ENCODE data around the gene CHCHD10. TPM values are rescaled to one million over a fixed set of nuclear protein-coding genes. Genes with fewer than 3 reads are reported as not detected.

Gene CHCHD10
- total RNA-seq, 2 experiments from 2014 or later, result 62.4 to 63.2 TPM

- CTCF ChIA-PET, result no interaction called here
- DNase-seq, result no peak
- H3K4me3 Mint-ChIP-seq, result no peak overlapping the region
- H3K27me3 Mint-ChIP-seq, result no peaks in the 10 kb centered on the region
- H3K4me1 Mint-ChIP-seq, result peaks cover 7% of the 10 kb centered on the region
- no peak overlapping the region for H3K27ac Mint-ChIP-seq
- no peaks in the 10 kb centered on the region for H3K9me3 Mint-ChIP-seq
- H3K36me3 Mint-ChIP-seq (ENCODE audit: low read depth), result peaks cover 42% of the 10 kb centered on the region
- POLR2A ChIA-PET, result no interaction called here
Observed at GRCh38 chr22:23796461-23796860, 28.7 kb upstream of the CHCHD10 start.

DNA sequence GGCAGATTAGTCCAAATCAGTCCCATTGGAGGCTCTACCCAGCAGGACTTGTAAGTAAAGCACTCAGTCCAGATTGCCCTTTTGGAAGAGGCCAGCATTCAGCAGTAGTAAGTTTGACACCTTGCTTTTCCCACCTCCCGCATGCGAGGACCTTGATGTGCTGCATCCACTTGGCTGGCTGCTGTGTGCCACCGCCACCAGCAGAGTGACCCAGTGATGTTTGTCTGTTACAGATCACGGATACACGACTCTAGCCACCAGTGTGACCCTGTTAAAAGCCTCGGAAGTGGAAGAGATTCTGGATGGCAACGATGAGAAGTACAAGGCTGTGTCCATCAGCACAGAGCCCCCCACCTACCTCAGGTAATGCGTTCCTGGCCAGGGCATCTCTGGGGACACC is 25.6 kb upstream of the CHCHD10 start:
- CTCF ChIA-PET, result no interaction called here
- Mint-ChIP-seq H3K27me3 (no peaks in the 10 kb centered on the region), H3K9me3 (no peaks in the 10 kb centered on the region), H3K36me3 (ENCODE audit: low read depth) (peaks cover 32% of the 10 kb centered on the region), H3K4me1 (peaks cover 23% of the 10 kb centered on the region), H3K4me3 (no peak overlapping the region), H3K27ac (no peak overlapping the region)
- DNase-seq, result no peak
- POLR2A ChIA-PET, result no interaction called here

DNA sequence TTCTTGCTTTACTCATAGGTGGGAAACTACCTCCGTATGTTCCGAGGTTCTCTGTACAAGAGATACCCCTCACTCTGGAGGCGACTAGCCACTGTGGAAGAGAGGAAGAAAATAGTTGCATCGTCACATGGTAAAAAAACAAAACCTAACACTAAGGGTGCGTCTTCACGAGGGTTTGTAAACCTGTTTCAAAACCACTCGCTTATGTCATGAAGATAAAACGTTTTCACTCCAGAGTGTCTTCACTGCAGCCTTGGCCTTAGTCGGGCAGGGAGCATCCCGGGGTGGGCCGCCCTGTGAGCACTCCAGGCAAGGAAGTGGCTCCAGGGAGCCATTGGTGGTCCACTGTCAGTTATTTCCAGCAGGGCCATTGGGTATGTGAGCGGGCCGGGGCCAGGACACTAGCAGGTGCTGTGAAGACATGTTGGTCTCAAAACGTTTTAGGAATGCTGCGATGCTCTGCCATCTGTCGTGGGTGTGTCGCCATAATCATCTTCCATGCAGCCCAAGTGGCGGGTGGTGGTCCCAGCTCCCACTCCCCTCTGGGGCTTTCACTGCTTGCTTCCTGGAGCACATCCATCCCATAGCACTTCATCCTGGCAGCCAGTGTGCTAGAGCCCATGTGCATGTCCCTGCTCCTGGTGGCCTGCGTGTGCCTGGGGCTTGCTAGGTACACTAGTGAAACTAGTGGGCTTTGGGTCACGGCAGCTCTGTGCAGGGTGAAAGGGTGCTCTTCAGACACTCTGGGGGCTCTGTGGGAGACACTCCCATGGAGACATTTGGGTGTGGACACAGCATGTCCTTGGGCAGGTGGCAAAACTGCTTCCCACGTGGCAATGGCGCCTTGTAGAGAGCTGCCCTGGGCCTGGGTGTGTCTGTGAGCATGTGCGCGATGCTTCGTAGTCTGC is 24.2 kb upstream of the CHCHD10 start:
- Mint-ChIP-seq H3K27ac (no peak overlapping the region), H3K36me3 (ENCODE audit: low read depth) (peaks cover 27% of the 10 kb centered on the region)
- POLR2A ChIA-PET, result interaction anchor here (1.0 kb wide), 1 partner anchor 26 kb away, joined by 3 read pairs; no protein-coding TSS in a partner anchor

GRCh38 chr22:23790819-23791737 is 23.3 kb upstream of the CHCHD10 start:
- Mint-ChIP-seq H3K27me3 (no peaks in the 10 kb centered on the region), H3K9me3 (no peaks in the 10 kb centered on the region), H3K4me3 (no peak overlapping the region), H3K36me3 (ENCODE audit: low read depth) (peaks cover 20% of the 10 kb centered on the region), H3K4me1 (peaks cover 38% of the 10 kb centered on the region), H3K27ac (no peak overlapping the region)
- ChIA-PET POLR2A (interaction anchor here (1.0 kb wide), 1 partner anchor 25 kb away, joined by 3 read pairs; no protein-coding TSS in a partner anchor), CTCF (no interaction called here)
- no peak for DNase-seq

More for the DNA sequence above, 24.2 kb upstream of the CHCHD10 start:
- no peak for DNase-seq
- CTCF ChIA-PET, result no interaction called here
- Mint-ChIP-seq H3K27me3 (no peaks in the 10 kb centered on the region), H3K4me1 (peaks cover 31% of the 10 kb centered on the region), H3K4me3 (no peak overlapping the region), H3K9me3 (no peaks in the 10 kb centered on the region)

GRCh38 chr22:23789638-23790037 is 21.9 kb upstream of the CHCHD10 start:
- no peak for DNase-seq
- no peak overlapping the region for H3K4me3 Mint-ChIP-seq
- no peaks in the 10 kb centered on the region for H3K27me3 Mint-ChIP-seq
- H3K27ac Mint-ChIP-seq, result no peak overlapping the region
- peaks cover 40% of the 10 kb centered on the region for H3K4me1 Mint-ChIP-seq
- peaks cover 17% of the 10 kb centered on the region for H3K36me3 Mint-ChIP-seq (ENCODE audit: low read depth)
- ChIA-PET POLR2A (interaction anchor here (1.2 to 3.6 kb wide), 3 partner anchors 22 to 68 kb away, joined by 3 to 14 read pairs (median 4); partner anchors contain the start of gene SLC2A11), CTCF (interaction anchor here (0.7 kb wide), 1 partner anchor 19 kb away, joined by 4 read pairs; no protein-coding TSS in a partner anchor)
- no peaks in the 10 kb centered on the region for H3K9me3 Mint-ChIP-seq

- Mint-ChIP-seq H3K9me3 (no peaks in the 10 kb centered on the region), H3K4me1 (peaks cover 44% of the 10 kb centered on the region), H3K27ac (no peak overlapping the region), H3K27me3 (no peaks in the 10 kb centered on the region), H3K36me3 (ENCODE audit: low read depth) (peaks cover 17% of the 10 kb centered on the region), H3K4me3 (no peak overlapping the region)
- no peak for DNase-seq
- ChIA-PET POLR2A (interaction anchor here (1.2 to 3.6 kb wide), 3 partner anchors 23 to 69 kb away, joined by 3 to 14 read pairs (median 4); partner anchors contain the start of gene SLC2A11), CTCF (interaction anchor here (0.7 kb wide), 1 partner anchor 19 kb away, joined by 4 read pairs; no protein-coding TSS in a partner anchor)
Observed at GRCh38 chr22:23789121-23789520, 21.3 kb upstream of the CHCHD10 start.

DNA sequence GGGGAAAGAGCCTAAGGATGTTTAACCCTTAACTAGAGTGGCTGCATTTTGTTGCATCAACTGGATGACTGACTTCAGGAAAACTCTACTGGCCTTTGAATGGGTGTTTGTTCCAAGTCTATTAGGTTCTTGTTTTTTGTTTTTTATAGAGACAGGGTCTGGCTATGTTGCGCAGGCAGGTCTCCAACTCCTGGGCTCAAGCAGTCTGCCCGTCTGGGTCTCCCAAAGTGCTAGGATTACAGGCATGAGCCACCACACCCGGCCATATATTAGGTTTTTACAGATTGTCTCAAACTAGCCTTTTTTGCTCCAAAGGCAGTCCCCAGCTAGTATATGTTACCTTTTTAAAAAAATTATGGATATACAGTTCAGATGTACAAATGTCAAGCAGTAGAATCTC is 20.1 kb upstream of the CHCHD10 start:
- POLR2A ChIA-PET, result interaction anchor here (1.2 to 3.6 kb wide), 6 partner anchors 21 to 106 kb away, joined by 3 to 14 read pairs (median 4); partner anchors contain the start of genes MIF and SLC2A11
- Mint-ChIP-seq H3K36me3 (ENCODE audit: low read depth) (peaks cover 11% of the 10 kb centered on the region), H3K27me3 (no peaks in the 10 kb centered on the region), H3K4me3 (peak overlapping the region; percentile 88), H3K27ac (peak overlapping the region; percentile 91), H3K4me1 (peaks cover 44% of the 10 kb centered on the region), H3K9me3 (no peaks in the 10 kb centered on the region)
- DNase-seq, result no peak
- CTCF ChIA-PET, result interaction anchor here (0.6 to 1.4 kb wide), 3 partner anchors 13 to 70 kb away, joined by 3 to 4 read pairs (median 4); partner anchors contain the start of gene CHCHD10

- H3K27ac Mint-ChIP-seq, result peak overlapping the region; percentile 91
- H3K36me3 Mint-ChIP-seq (ENCODE audit: low read depth), result peaks cover 8% of the 10 kb centered on the region
- peaks cover 42% of the 10 kb centered on the region for H3K4me1 Mint-ChIP-seq
- ChIA-PET POLR2A (interaction anchor here (0.5 to 3.6 kb wide), 10 partner anchors 12 to 223 kb away, joined by 3 to 17 read pairs (median 4); partner anchors contain the start of genes CABIN1, MIF and SLC2A11), CTCF (interaction anchor here (0.5 to 1.4 kb wide), 4 partner anchors 12 to 69 kb away, joined by 3 to 6 read pairs (median 4); partner anchors contain the start of gene CHCHD10)
- H3K4me3 Mint-ChIP-seq, result peak overlapping the region; percentile 88
- no peaks in the 10 kb centered on the region for H3K9me3 Mint-ChIP-seq
- H3K27me3 Mint-ChIP-seq, result no peaks in the 10 kb centered on the region
- DNase-seq, result no peak
Observed at GRCh38 chr22:23787600-23787896, 19.8 kb upstream of the CHCHD10 start.

DNA sequence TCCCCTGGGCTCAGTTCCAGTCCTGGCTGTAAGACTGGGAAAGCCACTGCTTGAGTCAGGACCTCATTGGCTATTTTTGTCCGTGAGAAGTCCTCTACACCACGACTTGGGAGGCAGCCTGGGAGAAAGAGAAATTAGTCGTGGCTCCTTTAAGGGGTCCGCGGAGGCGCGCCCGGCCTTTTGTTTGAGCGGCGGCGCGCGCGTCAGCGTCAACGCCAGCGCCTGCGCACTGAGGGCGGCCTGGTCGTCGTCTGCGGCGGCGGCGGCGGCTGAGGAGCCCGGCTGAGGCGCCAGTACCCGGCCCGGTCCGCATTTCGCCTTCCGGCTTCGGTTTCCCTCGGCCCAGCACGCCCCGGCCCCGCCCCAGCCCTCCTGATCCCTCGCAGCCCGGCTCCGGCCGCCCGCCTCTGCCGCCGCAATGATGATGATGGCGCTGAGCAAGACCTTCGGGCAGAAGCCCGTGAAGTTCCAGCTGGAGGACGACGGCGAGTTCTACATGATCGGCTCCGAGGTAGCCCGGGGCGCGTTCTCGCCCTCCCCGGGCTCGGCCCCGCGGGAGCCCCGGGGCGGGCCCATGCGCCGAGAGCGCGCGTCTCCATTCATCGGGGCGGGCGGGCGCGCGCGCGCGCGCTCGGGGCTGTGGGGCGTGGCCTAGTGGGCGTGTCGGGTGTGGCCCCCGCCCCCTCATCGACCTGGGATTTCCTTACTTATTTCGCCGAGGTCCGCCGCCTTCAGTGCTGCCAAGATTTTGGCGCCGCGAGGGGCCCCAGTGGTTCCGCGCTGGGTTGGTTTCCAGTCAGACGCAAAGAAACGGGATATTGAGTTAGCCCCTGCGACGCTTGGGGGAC is 19.2 kb upstream of the CHCHD10 start, which contains the start of gene SMARCB1:
TSS of gene SMARCB1 (plus strand) at position 215 of the 848 bp plus-strand sequence. CDS start at position 419, 204 bp downstream.
- peaks cover 3% of the 10 kb centered on the region for H3K36me3 Mint-ChIP-seq (ENCODE audit: low read depth)
- no peaks in the 10 kb centered on the region for H3K9me3 Mint-ChIP-seq
- CTCF ChIA-PET, result interaction anchor here (0.5 to 1.4 kb wide), 4 partner anchors 12 to 57 kb away, joined by 3 to 9 read pairs (median 5); partner anchors contain the start of gene CHCHD10
- peaks cover 37% of the 10 kb centered on the region for H3K4me1 Mint-ChIP-seq
- no peaks in the 10 kb centered on the region for H3K27me3 Mint-ChIP-seq
- peak within 1 kb of the TSS; percentile 91 for H3K27ac Mint-ChIP-seq
- peak; percentile 92 for DNase-seq
- H3K4me3 Mint-ChIP-seq, result peak within 1 kb of the TSS; percentile 88
- POLR2A ChIA-PET, result interaction anchor here (0.5 to 3.6 kb wide), 15 partner anchors 12 to 224 kb away, joined by 3 to 17 read pairs (median 4); partner anchors contain the start of genes CABIN1, MIF and SLC2A11

GRCh38 chr22:23786261-23786710 is 18.5 kb upstream of the CHCHD10 start:
- peaks cover 37% of the 10 kb centered on the region for H3K4me1 Mint-ChIP-seq
- peaks cover 3% of the 10 kb centered on the region for H3K36me3 Mint-ChIP-seq (ENCODE audit: low read depth)
- peak overlapping the region; percentile 91 for H3K27ac Mint-ChIP-seq
- ChIA-PET POLR2A (interaction anchor here (0.8 to 2.4 kb wide), 7 partner anchors 11 to 225 kb away, joined by 3 to 17 read pairs (median 4); partner anchors contain the start of gene CABIN1), CTCF (interaction anchor here (0.6 to 1.1 kb wide), 2 partner anchors 16 to 57 kb away, joined by 3 to 9 read pairs; no protein-coding TSS in a partner anchor)
- no peak for DNase-seq
- H3K4me3 Mint-ChIP-seq, result peak overlapping the region; percentile 88
- no peaks in the 10 kb centered on the region for H3K9me3 Mint-ChIP-seq
- H3K27me3 Mint-ChIP-seq, result no peaks in the 10 kb centered on the region

GRCh38 chr22:23784215-23784732 is 16.5 kb upstream of the CHCHD10 start:
- no peaks in the 10 kb centered on the region for H3K27me3 Mint-ChIP-seq
- ChIA-PET CTCF (no interaction called here), POLR2A (no interaction called here)
- H3K27ac Mint-ChIP-seq, result peak overlapping the region; percentile 3
- H3K36me3 Mint-ChIP-seq (ENCODE audit: low read depth), result no peaks in the 10 kb centered on the region
- peaks cover 29% of the 10 kb centered on the region for H3K4me1 Mint-ChIP-seq
- no peaks in the 10 kb centered on the region for H3K9me3 Mint-ChIP-seq
- no peak overlapping the region for H3K4me3 Mint-ChIP-seq
- DNase-seq, result peak; percentile 34

Data from activated CD4-positive, alpha-beta memory T cell treated with anti-CD3 and anti-CD28 coated beads, Interleukin-2, amount 10 ng/mL, durations not matched to agents 7 days and 5 days (primary cell).